Fibroblast of skin of left biceps (primary cell): ENCODE results near the gene NHLRC3.
"Not testable (repeated sequence)": the region's sequence is repeated elsewhere in the genome, so short reads cannot be mapped to it uniquely, and the experiment has no call there.

Source experiments
- DNase-seq, 2 experiments: peaks; one replicate each; pipeline ENCODE4 v3.0.0-alpha.2; 2013; ENCODE audit warnings: low read depth in 2 of 2

Gene NHLRC3

GRCh38 chr13:39044536-39044935 lies 6.3 kb downstream of the NHLRC3 start:
- no peak for DNase-seq

- no peak for DNase-seq
These were observed 9.3 kb downstream of the NHLRC3 start for GRCh38 chr13:39047560-39047959.

DNA sequence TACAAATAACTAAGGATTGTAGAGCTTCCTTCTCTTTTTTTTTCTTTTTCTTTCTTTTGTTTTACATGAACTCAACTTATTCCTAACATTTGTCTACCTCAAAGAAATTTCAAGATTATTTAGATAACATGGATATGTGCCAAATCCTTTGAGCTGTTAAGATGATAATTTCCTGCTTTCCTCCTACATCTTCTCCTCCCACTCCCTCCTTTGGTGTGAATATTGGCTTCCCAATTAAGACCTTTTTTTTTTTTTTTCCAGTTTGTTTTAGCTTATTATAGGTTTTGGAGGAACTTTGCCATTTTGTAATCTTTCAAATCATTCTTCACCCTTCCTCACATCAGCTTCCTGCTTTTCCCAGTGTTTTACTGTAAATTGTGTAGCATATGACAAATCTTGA lies 10.6 kb downstream of the NHLRC3 start:
- DNase-seq, result no peak

- no peak for DNase-seq
These were observed 11.0 kb downstream of the NHLRC3 start for GRCh38 chr13:39049274-39049673.

DNA sequence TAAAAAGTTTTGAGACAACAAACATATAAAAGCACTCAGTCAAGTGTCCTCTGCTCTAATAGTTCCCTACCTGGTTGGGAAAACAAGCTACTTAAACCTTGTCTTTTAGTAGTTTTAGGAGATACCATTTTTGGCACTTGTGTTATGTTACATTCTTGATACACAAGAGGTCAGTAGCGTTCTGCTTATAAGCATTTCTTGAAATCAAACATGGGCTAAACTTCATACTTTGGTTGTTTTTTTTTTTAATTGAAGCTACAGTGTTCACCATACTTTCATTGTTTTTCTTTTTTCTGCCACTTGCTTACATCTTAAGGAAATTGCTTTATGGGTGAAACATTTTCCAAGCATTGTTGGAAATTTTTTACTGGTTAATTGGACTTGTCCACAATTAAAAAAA lies 12.9 kb downstream of the NHLRC3 start:
- DNase-seq, result no peak

GRCh38 chr13:39052944-39053343 lies 14.7 kb downstream of the NHLRC3 start:
- no peak for DNase-seq

GRCh38 chr13:39054112-39054511 lies 15.9 kb downstream of the NHLRC3 start:
- DNase-seq, result no peak

- DNase-seq, result no peak
These were observed 17.8 kb downstream of the NHLRC3 start for GRCh38 chr13:39056018-39056417.

DNA sequence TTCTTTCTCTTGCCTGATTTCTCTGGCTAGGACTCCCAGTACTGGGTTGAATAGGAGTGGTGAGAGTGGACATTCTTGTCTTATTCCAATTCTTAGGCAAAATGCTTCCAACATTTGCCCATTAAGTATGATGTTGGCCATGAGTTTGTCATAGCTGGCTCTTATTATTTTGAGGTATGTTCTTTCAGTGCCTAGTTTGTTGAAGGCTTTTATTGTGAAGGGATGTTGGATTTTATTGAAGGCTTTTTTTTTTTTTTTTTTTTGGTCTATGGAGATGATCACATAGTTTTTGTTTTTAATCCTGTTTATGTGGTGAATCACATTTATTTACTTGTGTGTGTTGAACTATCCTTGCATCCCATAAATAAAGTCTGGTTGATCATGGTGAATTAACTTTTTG lies 19.8 kb downstream of the NHLRC3 start:
- no peak for DNase-seq

- DNase-seq, result no peak
These were observed 23.7 kb downstream of the NHLRC3 start for GRCh38 chr13:39062004-39062403.

- DNase-seq, result no peak
These were observed 34.6 kb downstream of the NHLRC3 start for GRCh38 chr13:39072842-39073241.

- no peak for DNase-seq
These were observed 35.7 kb downstream of the NHLRC3 start for GRCh38 chr13:39073983-39074382.

- not testable (repeated sequence) for DNase-seq
These were observed 48.1 kb downstream of the NHLRC3 start for GRCh38 chr13:39086251-39086945.

DNA sequence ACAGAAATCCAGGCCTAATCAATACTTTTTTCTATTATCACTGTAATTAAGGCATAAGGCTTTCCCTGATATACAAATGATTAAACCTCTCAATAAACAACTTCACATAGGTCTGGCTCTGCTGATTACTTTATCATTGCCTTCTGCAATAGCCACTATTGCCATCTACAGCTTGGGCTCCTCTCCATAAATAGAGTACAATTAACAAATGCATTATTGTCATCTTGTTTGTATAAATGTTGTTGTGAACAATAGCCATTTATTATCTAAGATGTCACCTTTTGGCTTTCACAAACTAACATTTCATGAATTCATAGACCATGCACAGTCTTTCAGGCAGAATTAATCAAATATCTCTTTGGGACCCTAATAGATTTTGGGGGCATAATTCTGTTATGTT lies 53.3 kb downstream of the NHLRC3 start:
- DNase-seq, result no peak

GRCh38 chr13:39095500-39095899 lies 57.2 kb downstream of the NHLRC3 start:
- DNase-seq, result no peak

- DNase-seq, result no peak
These were observed 61.0 kb downstream of the NHLRC3 start for GRCh38 chr13:39099231-39099630.
